SH-SY5Y (cell line): ENCODE data around the gene ELP2.

Experiments
- GATA2 ChIP-seq: IDR thresholded peaks from 2 replicates; pipeline ENCODE4 v1.6.1; 2011; ENCODE audit warnings: mild to moderate bottlenecking, low read depth, low read length
- GATA3 ChIP-seq: IDR thresholded peaks from 2 replicates; pipeline ENCODE4 v1.6.1; 2011; ENCODE audit warnings: low read depth, mild to moderate bottlenecking, low read length, moderate library complexity

DNA sequence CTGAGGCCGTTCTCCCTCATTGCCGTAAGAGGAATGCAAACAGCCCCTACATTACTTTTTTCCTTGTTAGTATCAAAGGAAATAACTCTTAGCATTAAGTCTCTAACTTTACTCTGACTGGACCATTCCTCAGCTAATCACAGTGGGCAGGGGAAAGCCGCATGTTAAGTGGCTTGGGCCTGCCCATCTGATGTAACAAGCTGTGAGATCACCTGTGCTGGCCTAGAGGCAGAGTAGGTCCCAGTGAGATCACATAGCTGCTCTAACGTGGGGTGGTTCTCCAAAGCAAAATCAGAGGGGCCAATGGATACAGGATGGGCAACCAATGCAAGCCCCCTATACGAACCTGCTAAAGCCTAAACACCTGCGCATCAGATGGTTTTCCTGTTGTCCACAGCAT lies 51.7 kb downstream of the ELP2 start:
- no peak for TF ChIP-seq GATA3
- TF ChIP-seq GATA2: no peak
